WTC11 (cell line): ENCODE data around the gene ANO9. TPM values are rescaled to one million over a fixed set of nuclear protein-coding genes. Genes with fewer than 3 reads are reported as not detected.

Experiments
- ATAC-seq: fragments of 200-7000 bp; cut with Tn5 transposase; 2 replicates; pipeline ENCODE4 v1.10.0; 2021; ENCODE audit warnings: mild to moderate bottlenecking, moderate library complexity
- CTCF ChIA-PET: fragments of 300-600 bp; sonication (Branson Sonifier 250); formaldehyde crosslinking; loops from one replicate; lab custom pipeline; 2021; ENCODE audit warnings: antibody characterized with exemption; lab: Charles Lee
- POLR2A ChIA-PET: fragments of 350-600 bp; sonication (Branson Sonifier 250); formaldehyde crosslinking; loops from one replicate; lab custom pipeline; 2021; ENCODE audit warnings: antibody characterized with exemption; lab: Charles Lee
- DNase-seq: peaks from one replicate; pipeline ENCODE4 v3.0.0; 2021; ENCODE audit warnings: low spot score
- H3K27ac Mint-ChIP-seq: 2 replicates; pipeline ENCODE4 v1.8.0; 2021; ENCODE audit warnings: mixed read lengths
- H3K27me3 Mint-ChIP-seq: 2 replicates; pipeline ENCODE4 v1.8.0; 2021; ENCODE audit warnings: low read depth, mild to moderate bottlenecking, moderate library complexity, mixed read lengths
- H3K36me3 Mint-ChIP-seq: 2 replicates; pipeline ENCODE4 v1.8.0; 2021; ENCODE audit warnings: mixed read lengths
- H3K4me1 Mint-ChIP-seq: 2 replicates; pipeline ENCODE4 v1.8.0; 2022; ENCODE audit warnings: mixed read lengths
- H3K4me3 Mint-ChIP-seq: 2 replicates; pipeline ENCODE4 v1.8.0; 2021; ENCODE audit warnings: mild to moderate bottlenecking, moderate library complexity, mixed read lengths
- H3K9me3 Mint-ChIP-seq: 2 replicates; pipeline ENCODE4 v1.8.0; 2021; ENCODE audit warnings: mixed read lengths
- CBFB ChIP-seq: sonication (generic); formaldehyde crosslinking; IDR thresholded peaks from 2 replicates; pipeline ENCODE4 v1.8.1; 2022; ENCODE audit warnings: mild to moderate bottlenecking, low read depth, missing genetic modification reagents
- CREM ChIP-seq: sonication (generic); formaldehyde crosslinking; IDR thresholded peaks from 2 replicates; pipeline ENCODE4 v1.8.1; 2022; ENCODE audit warnings: mild to moderate bottlenecking, missing genetic modification reagents, moderate library complexity
- CTCF ChIP-seq: fragments of 200-600 bp; IDR thresholded peaks from 2 replicates; pipeline ENCODE4 v1.8.0; 2022; ENCODE audit warnings: antibody characterized with exemption
- E2F1 ChIP-seq: sonication (generic); formaldehyde crosslinking; IDR thresholded peaks from 2 replicates; pipeline ENCODE4 v1.8.0; 2022; ENCODE audit warnings: mild to moderate bottlenecking, missing genetic modification reagents
- E2F4 ChIP-seq: sonication (generic); formaldehyde crosslinking; IDR thresholded peaks from 2 replicates; pipeline ENCODE4 v1.8.1; 2022; ENCODE audit warnings: low read depth, mild to moderate bottlenecking, moderate library complexity, missing genetic modification reagents, borderline replicate concordance
- ERG ChIP-seq: fragments of 250-450 bp; sonication (Bioruptor Pico); IDR thresholded peaks from 2 replicates; pipeline ENCODE4 v1.8.0; 2021; ENCODE audit warnings: mild to moderate bottlenecking
- ESRRA ChIP-seq: sonication (generic); formaldehyde crosslinking; IDR thresholded peaks from 2 replicates; pipeline ENCODE4 v1.8.1; 2022; ENCODE audit warnings: mild to moderate bottlenecking, missing genetic modification reagents, borderline replicate concordance
- FOXJ3 ChIP-seq: sonication (generic); formaldehyde crosslinking; IDR thresholded peaks from 2 replicates; pipeline ENCODE4 v1.9.0; 2021; ENCODE audit warnings: missing genetic modification reagents, mild to moderate bottlenecking, borderline replicate concordance
- GRHL2 ChIP-seq: fragments of 250-450 bp; sonication (Bioruptor Pico); IDR thresholded peaks from 2 replicates; pipeline ENCODE4 v1.8.0; 2022; ENCODE audit warnings: mild to moderate bottlenecking, moderate library complexity; ENCODE audit not compliant: insufficient replicate concordance, severe bottlenecking
- HMGXB4 ChIP-seq: sonication (generic); formaldehyde crosslinking; IDR thresholded peaks from 2 replicates; pipeline ENCODE4 v1.8.1; 2023; ENCODE audit warnings: mild to moderate bottlenecking, moderate library complexity, missing genetic modification reagents
- NFE2L1 ChIP-seq: sonication (generic); formaldehyde crosslinking; IDR thresholded peaks from 2 replicates; pipeline ENCODE4 v1.8.1; 2023; ENCODE audit warnings: missing genetic modification reagents
- NFYB ChIP-seq: sonication (generic); formaldehyde crosslinking; conservative IDR thresholded peaks from 2 replicates; pipeline ENCODE4 v1.8.0; 2022; ENCODE audit warnings: low read depth, missing genetic modification reagents
- NR2C2 ChIP-seq: sonication (generic); formaldehyde crosslinking; IDR thresholded peaks from 2 replicates; pipeline ENCODE4 v1.8.0; 2022; ENCODE audit warnings: mild to moderate bottlenecking, missing genetic modification reagents
- PREB ChIP-seq: sonication (generic); formaldehyde crosslinking; IDR thresholded peaks from 2 replicates; pipeline ENCODE4 v1.8.1; 2022; ENCODE audit warnings: mild to moderate bottlenecking, missing genetic modification reagents, moderate library complexity, borderline replicate concordance
- SMAD3 ChIP-seq: sonication (generic); formaldehyde crosslinking; IDR thresholded peaks from 2 replicates; pipeline ENCODE4 v1.8.0; 2022; ENCODE audit warnings: missing genetic modification reagents, mild to moderate bottlenecking, borderline replicate concordance
- ZNF138 ChIP-seq: sonication (generic); formaldehyde crosslinking; conservative IDR thresholded peaks from 2 replicates; pipeline ENCODE4 v1.8.1; 2022; ENCODE audit warnings: mild to moderate bottlenecking, moderate library complexity, missing genetic modification reagents
- ZNF232 ChIP-seq: sonication (generic); formaldehyde crosslinking; IDR thresholded peaks from 2 replicates; pipeline ENCODE4 v1.8.0; 2022; ENCODE audit warnings: mild to moderate bottlenecking, missing genetic modification reagents
- ZNF317 ChIP-seq: sonication (generic); formaldehyde crosslinking; IDR thresholded peaks from 2 replicates; pipeline ENCODE4 v1.8.1; 2023; ENCODE audit warnings: low read depth, mild to moderate bottlenecking, moderate library complexity, missing genetic modification reagents, borderline replicate concordance
- ZNF396 ChIP-seq: fragments of 250-450 bp; sonication (Bioruptor Pico); IDR thresholded peaks from 2 replicates; pipeline ENCODE4 v1.8.0; 2021; ENCODE audit warnings: mild to moderate bottlenecking, moderate library complexity, borderline replicate concordance
- ZNF416 ChIP-seq: fragments of 250-450 bp; sonication (Bioruptor Pico); IDR thresholded peaks from 2 replicates; pipeline ENCODE4 v1.9.0; 2021; ENCODE audit warnings: mild to moderate bottlenecking, inconsistent platforms
- ZNF512 ChIP-seq: sonication (generic); formaldehyde crosslinking; IDR thresholded peaks from 2 replicates; pipeline ENCODE4 v1.8.1; 2022; ENCODE audit warnings: missing genetic modification reagents, borderline replicate concordance
- ZNF671 ChIP-seq: fragments of 250-450 bp; sonication (Bioruptor Pico); IDR thresholded peaks from 2 replicates; pipeline ENCODE4 v1.8.0; 2021; ENCODE audit warnings: mild to moderate bottlenecking
- total RNA-seq: library from RNA; stranded (reverse); gene quantifications from 3 replicates; pipeline ENCODE4 v1.2.3, GENCODE V29; 2021

ANO9 gene
- total RNA-seq, 1 experiment from 2014 or later, result 13.2 TPM

- ChIA-PET POLR2A (no interaction called here), CTCF (no interaction called here)
- TF ChIP-seq ZNF396 (no peak), ZNF416 (CRISPR knock-in tag) (no peak), SMAD3 (CRISPR knock-in tag) (no peak), FOXJ3 (CRISPR knock-in tag) (no peak), CBFB (CRISPR knock-in tag) (no peak), GRHL2 (no peak), NFYB (CRISPR knock-in tag) (no peak), CREM (CRISPR knock-in tag) (no peak), NFE2L1 (no peak), ZNF138 (CRISPR knock-in tag) (no peak), ZNF232 (CRISPR knock-in tag) (no peak), ZNF317 (CRISPR knock-in tag) (no peak), ZNF671 (CRISPR knock-in tag) (no peak)
- Mint-ChIP-seq H3K4me3 (no peak overlapping the region), H3K27ac (no peak overlapping the region), H3K4me1 (no peaks in the 10 kb centered on the region), H3K36me3 (no peaks in the 10 kb centered on the region; the same call in 1 of the 2 replicates), H3K27me3 (peaks cover 12% of the 10 kb centered on the region), H3K9me3 (no peaks in the 10 kb centered on the region)
- ATAC-seq, result no peak
- DNase-seq, result no peak
Observed at GRCh38 chr11:424232-424631, 17.6 kb downstream of the ANO9 start.

- H3K4me1 Mint-ChIP-seq, result peaks cover 5% of the 10 kb centered on the region
- ChIA-PET CTCF (interaction anchor here (1.0 kb wide), 1 partner anchor 24 kb away, joined by 3 read pairs; no protein-coding TSS in a partner anchor), POLR2A (no interaction called here)
Observed at GRCh38 chr11:422249-422656, 19.6 kb downstream of the ANO9 start.

More at GRCh38 chr11:422249-422656, 19.6 kb downstream of the ANO9 start:
- H3K4me3 Mint-ChIP-seq, result no peak overlapping the region
- ATAC-seq (no peak), DNase-seq (no peak)
- no peaks in the 10 kb centered on the region for H3K9me3 Mint-ChIP-seq
- H3K36me3 Mint-ChIP-seq, result no peaks in the 10 kb centered on the region; the same call in 1 of the 2 replicates
- peak overlapping the region; percentile 52; the same call in 1 of the 2 replicates for H3K27ac Mint-ChIP-seq
- TF ChIP-seq PREB (CRISPR knock-in tag), result no peak
- no peak for TF ChIP-seq E2F1 (CRISPR knock-in tag)
- no peak for TF ChIP-seq NR2C2
- TF ChIP-seq SMAD3 (CRISPR knock-in tag), result no peak
- no peak for TF ChIP-seq HMGXB4 (CRISPR knock-in tag)
- TF ChIP-seq ERG (CRISPR knock-in tag), result no peak
- no peak for TF ChIP-seq ESRRA (CRISPR knock-in tag)
- no peak for TF ChIP-seq FOXJ3 (CRISPR knock-in tag)
- TF ChIP-seq E2F4 (CRISPR knock-in tag), result no peak
- TF ChIP-seq CTCF, result no peak
- TF ChIP-seq ZNF512 (CRISPR knock-in tag), result no peak
- TF ChIP-seq, all 79 proteins: peak for 0
- peaks cover 19% of the 10 kb centered on the region for H3K27me3 Mint-ChIP-seq
